Measurements from ENCODE around the gene OASL. TPM values are rescaled to one million over a fixed set of nuclear protein-coding genes. Genes with fewer than 3 reads are reported as not detected.

The OASL gene
- total and polyA plus RNA-seq, 2 experiments from 2014 or later = 0.27 to 0.47 TPM

DNA sequence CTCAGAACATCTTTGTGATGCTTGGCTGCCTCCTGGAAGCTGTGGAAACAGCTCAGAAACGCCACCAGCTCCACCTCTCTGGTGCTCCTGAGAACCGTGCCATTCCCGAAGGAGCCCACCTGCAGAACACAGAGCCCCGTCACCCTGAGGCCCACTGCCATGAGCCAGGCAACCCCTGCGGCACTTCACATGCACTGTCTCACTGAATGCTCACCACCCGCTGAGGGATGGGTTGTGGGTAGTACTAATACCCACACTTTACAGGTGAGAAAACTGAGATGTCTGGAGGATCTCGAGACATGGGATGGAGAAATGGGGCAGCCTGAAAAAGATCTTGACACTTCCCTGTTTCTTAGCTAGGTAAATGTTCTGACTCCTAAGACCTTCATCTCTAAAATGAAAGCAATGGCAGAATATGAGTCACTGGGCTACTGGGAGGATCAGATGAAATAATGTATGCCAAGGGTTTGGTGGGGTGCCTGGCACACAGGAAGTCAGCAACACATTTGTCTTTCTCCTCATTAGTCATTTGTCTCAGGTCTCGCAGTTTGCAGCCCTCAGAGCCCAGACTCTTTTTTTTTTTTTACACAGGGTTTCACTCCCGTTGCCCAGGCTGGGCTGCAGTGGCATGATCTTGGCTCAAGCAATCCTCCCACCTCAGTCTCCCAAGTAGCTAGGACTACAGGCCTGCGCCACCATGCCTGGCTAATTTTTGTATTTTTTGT lies 5.3 kb downstream of the OASL start:
- H3K79me2 ChIP-seq = no peaks in the 10 kb centered on the region
- TF ChIP-seq EZH2phosphoT487 (IDR thresholded peaks at IDR 0.05; ENCODE audit: low read depth, severe bottlenecking, unreplicated experiment) (no peak), EZH2 (IDR thresholded peaks at IDR 0.05; ENCODE audit: borderline replicate concordance) (no peak)
- TF ChIP-seq, protein P1, sequence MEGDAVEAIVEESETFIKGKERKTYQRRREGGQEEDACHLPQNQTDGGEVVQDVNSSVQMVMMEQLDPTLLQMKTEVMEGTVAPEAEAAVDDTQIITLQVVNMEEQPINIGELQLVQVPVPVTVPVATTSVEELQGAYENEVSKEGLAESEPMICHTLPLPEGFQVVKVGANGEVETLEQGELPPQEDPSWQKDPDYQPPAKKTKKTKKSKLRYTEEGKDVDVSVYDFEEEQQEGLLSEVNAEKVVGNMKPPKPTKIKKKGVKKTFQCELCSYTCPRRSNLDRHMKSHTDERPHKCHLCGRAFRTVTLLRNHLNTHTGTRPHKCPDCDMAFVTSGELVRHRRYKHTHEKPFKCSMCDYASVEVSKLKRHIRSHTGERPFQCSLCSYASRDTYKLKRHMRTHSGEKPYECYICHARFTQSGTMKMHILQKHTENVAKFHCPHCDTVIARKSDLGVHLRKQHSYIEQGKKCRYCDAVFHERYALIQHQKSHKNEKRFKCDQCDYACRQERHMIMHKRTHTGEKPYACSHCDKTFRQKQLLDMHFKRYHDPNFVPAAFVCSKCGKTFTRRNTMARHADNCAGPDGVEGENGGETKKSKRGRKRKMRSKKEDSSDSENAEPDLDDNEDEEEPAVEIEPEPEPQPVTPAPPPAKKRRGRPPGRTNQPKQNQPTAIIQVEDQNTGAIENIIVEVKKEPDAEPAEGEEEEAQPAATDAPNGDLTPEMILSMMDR (IDR thresholded peaks at IDR 0.05; ENCODE audit: poor library complexity) = no peak
- no peaks in the 10 kb centered on the region for H3K9me2 ChIP-seq (replicated peaks; ENCODE audit: insufficient read depth)
- H4K20me1 ChIP-seq (ENCODE audit: insufficient read depth, poor library complexity, severe bottlenecking) = no peaks in the 10 kb centered on the region
- no peak overlapping the region for H3K4me2 ChIP-seq
- 90% methylated on average over 10 of the region's 10 CpGs for WGBS (ENCODE audit: low lambda C conversion rate, missing lambda C conversion rate)
- no peak overlapping the region for H2AFZ ChIP-seq
- no peaks in the 10 kb centered on the region for H3K27me3 ChIP-seq
- no peaks in the 10 kb centered on the region for H3K9me3 ChIP-seq (ENCODE audit: low read depth)
- no peak overlapping the region for H3K4me3 ChIP-seq
- no peaks in the 10 kb centered on the region for H3K4me1 ChIP-seq (ENCODE audit: insufficient read depth)
- H3K27ac ChIP-seq = no peak overlapping the region
- no peak for DNase-seq (ENCODE audit: low spot score)
- H3K36me3 ChIP-seq (replicated peaks; ENCODE audit: insufficient read depth, low read depth) = no peaks in the 10 kb centered on the region

DNA sequence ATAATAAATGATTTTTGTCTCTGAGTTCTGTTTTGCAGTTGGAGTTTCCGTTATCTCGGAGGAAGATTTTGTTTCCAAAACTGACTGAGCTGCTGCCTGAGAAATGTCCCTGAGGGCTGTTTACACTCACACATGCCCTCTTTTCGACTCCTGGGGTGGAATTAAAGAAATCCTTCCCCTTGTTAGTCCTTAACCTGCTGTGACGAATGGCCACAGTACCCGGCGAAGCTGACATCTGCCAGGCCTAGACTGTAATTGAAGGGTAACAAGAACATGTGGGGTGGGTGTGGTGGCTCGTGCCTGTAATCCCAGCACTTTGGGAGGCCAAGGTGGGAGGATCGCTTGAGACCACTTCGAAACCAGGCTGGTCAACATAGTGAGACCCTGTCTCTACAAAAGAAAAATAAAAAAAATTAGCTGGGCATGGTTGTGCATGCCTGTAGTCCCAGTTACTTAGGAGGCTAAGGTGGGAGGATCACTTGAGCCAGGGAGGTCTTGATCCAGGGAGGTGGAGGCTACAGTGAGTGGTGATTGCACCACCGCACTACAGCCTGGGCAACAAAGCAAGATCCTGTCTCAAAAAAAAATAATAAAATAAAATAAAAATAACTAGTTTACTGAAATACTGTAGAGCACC lies 8.4 kb downstream of the OASL start:
- TF ChIP-seq EZH2phosphoT487 (IDR thresholded peaks at IDR 0.05; ENCODE audit: low read depth, severe bottlenecking, unreplicated experiment) = no peak
- TF ChIP-seq EZH2 (IDR thresholded peaks at IDR 0.05; ENCODE audit: borderline replicate concordance) = no peak
- TF ChIP-seq, protein P1 (IDR thresholded peaks at IDR 0.05; ENCODE audit: poor library complexity) = no peak
- Histone ChIP-seq H3K9me3 (ENCODE audit: low read depth) (no peaks in the 10 kb centered on the region), H3K4me1 (ENCODE audit: insufficient read depth) (peaks cover 4% of the 10 kb centered on the region), H3K4me3 (no peak overlapping the region), H2AFZ (no peak overlapping the region), H3K36me3 (replicated peaks; ENCODE audit: insufficient read depth, low read depth) (no peaks in the 10 kb centered on the region), H3K27ac (no peak overlapping the region), H3K79me2 (no peaks in the 10 kb centered on the region), H3K4me2 (no peak overlapping the region), H3K9me2 (replicated peaks; ENCODE audit: insufficient read depth) (no peaks in the 10 kb centered on the region), H3K27me3 (no peaks in the 10 kb centered on the region), H4K20me1 (ENCODE audit: insufficient read depth, poor library complexity, severe bottlenecking) (no peaks in the 10 kb centered on the region)
- no peak for DNase-seq (ENCODE audit: low spot score)
- 65% methylated on average over 10 of the region's 10 CpGs for WGBS (ENCODE audit: low lambda C conversion rate, missing lambda C conversion rate)

DNA sequence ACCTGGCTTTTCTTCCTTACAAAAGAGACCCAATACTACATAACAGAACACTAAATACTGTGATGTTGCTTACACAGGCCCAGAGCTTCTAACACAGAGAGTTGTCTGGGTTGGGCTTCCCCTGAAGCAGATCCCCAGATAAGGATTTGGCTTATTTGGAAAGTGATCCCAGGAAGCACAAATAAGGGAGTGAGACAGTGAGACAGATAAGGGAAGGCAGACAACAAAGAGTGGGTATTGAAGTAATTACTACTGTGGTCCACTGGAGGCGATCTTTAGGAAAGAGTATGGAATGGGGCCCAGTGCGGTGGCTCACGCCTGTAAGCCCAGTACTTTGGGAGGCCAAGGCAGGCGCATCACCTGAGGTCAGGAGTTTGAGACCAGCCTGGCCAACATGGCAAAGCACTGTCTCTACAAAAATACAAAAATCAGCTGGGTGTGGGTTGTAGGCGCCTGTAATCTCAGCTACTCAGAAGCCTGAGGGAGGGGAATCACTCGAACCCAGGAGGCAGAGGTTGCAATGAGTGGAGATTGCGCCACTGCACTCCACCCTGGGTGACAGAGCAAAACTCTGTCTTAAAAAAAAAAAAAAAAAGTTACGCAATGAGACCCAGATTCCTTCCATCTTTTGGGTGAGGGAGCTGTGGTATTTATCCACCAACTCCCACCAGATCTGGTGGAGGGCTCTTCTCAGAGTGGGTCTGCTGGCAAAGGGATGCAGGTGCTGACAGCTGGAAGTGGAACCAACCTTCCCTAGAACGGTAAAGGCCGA lies 12.6 kb downstream of the OASL start:
- no peak overlapping the region for H2AFZ ChIP-seq
- TF ChIP-seq EZH2 (IDR thresholded peaks at IDR 0.05; ENCODE audit: borderline replicate concordance) (no peak), EZH2phosphoT487 (IDR thresholded peaks at IDR 0.05; ENCODE audit: low read depth, severe bottlenecking, unreplicated experiment) (no peak)
- TF ChIP-seq, protein P1 (IDR thresholded peaks at IDR 0.05; ENCODE audit: poor library complexity) = peak; percentile 21

More for the DNA sequence above, 12.6 kb downstream of the OASL start:
- H4K20me1 ChIP-seq (ENCODE audit: insufficient read depth, poor library complexity, severe bottlenecking) = no peaks in the 10 kb centered on the region
- H3K9me3 ChIP-seq (ENCODE audit: low read depth) = no peaks in the 10 kb centered on the region
- H3K36me3 ChIP-seq (replicated peaks; ENCODE audit: insufficient read depth, low read depth) = no peaks in the 10 kb centered on the region
- peaks cover 4% of the 10 kb centered on the region for H3K4me1 ChIP-seq (ENCODE audit: insufficient read depth)
- DNase-seq (ENCODE audit: low spot score) = peak; percentile 59
- H3K27ac ChIP-seq = peak overlapping the region; percentile 93
- H3K79me2 ChIP-seq = no peaks in the 10 kb centered on the region
- H3K9me2 ChIP-seq (replicated peaks; ENCODE audit: insufficient read depth) = no peaks in the 10 kb centered on the region
- H3K4me2 ChIP-seq = peak overlapping the region; percentile 4
- no peaks in the 10 kb centered on the region for H3K27me3 ChIP-seq
- 78% methylated on average over 10 of the region's 10 CpGs for WGBS (ENCODE audit: low lambda C conversion rate, missing lambda C conversion rate)
- H3K4me3 ChIP-seq = no peak overlapping the region
